Neural progenitor cell (in vitro differentiated cells): ENCODE results near the gene KNG1.

Experiments
- CTCF ChIP-seq: fragments of 200-600 bp; sonication (generic); IDR thresholded peaks from 2 replicates; pipeline ENCODE4 v1.5.1; 2017; ENCODE audit warnings: antibody characterized with exemption, mild to moderate bottlenecking
- EZH2 ChIP-seq: fragments of 200-600 bp; sonication (generic); IDR thresholded peaks from 2 replicates; pipeline ENCODE4 v1.6.1; 2017; ENCODE audit warnings: antibody characterized with exemption, mild to moderate bottlenecking, moderate library complexity
- EZH2phosphoT487 ChIP-seq: fragments of 200-600 bp; sonication (generic); IDR thresholded peaks from 2 replicates; pipeline ENCODE4 v1.6.1; 2017; ENCODE audit warnings: antibody characterized with exemption

- TF ChIP-seq CTCF: no peak
- TF ChIP-seq EZH2phosphoT487: no peak
- TF ChIP-seq EZH2: no peak
These were observed 30.0 kb upstream of the KNG1 start for GRCh38 chr3:186687120-186687651.
